Measurements from ENCODE around the gene PSENEN.
A peak's percentile ranks its signal among the peaks of the same experiment; 100 is the strongest.

The PSENEN gene

DNA sequence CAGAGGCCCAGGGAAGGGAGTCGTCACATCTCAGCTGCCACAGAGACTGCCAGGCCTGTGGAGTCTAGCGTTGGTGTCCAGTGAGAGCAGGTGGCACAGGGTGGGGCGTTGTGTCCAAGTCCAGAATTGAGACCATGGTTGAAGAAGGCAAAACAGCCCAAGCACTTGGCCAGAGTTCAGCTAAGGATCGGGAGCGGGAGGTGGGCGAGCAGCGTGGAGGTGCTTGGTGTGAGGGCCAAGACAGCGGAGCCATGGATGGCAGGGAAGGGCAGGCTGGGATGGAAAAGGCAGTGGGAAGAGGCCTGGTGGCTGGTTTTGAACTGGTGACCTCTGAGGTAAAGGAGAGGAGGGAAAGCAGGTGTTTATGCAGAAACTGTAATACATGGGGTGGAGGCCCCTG lies 11.2 kb upstream of the PSENEN start:
- DNase-seq, result no peak

DNA sequence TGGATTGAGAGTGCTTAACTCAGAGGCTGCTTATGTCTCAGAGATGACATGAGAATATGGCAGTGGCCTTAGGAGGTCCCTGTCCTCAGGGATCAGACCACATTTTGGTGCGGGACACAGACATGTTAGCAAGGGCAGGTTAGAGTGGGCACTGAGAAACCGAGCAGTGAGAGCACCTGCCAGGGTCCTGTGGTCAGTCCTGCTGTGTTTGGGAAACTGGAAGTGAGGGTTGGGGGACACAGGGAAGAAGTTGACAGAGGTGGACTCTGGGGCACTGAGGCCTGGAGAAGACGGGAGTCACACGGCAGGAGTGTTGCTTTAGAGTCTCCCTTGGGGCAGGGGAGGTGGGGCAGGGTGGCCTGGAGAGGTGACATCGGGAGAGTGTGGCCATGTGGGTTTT lies 10.6 kb upstream of the PSENEN start:
- DNase-seq, result no peak

DNA sequence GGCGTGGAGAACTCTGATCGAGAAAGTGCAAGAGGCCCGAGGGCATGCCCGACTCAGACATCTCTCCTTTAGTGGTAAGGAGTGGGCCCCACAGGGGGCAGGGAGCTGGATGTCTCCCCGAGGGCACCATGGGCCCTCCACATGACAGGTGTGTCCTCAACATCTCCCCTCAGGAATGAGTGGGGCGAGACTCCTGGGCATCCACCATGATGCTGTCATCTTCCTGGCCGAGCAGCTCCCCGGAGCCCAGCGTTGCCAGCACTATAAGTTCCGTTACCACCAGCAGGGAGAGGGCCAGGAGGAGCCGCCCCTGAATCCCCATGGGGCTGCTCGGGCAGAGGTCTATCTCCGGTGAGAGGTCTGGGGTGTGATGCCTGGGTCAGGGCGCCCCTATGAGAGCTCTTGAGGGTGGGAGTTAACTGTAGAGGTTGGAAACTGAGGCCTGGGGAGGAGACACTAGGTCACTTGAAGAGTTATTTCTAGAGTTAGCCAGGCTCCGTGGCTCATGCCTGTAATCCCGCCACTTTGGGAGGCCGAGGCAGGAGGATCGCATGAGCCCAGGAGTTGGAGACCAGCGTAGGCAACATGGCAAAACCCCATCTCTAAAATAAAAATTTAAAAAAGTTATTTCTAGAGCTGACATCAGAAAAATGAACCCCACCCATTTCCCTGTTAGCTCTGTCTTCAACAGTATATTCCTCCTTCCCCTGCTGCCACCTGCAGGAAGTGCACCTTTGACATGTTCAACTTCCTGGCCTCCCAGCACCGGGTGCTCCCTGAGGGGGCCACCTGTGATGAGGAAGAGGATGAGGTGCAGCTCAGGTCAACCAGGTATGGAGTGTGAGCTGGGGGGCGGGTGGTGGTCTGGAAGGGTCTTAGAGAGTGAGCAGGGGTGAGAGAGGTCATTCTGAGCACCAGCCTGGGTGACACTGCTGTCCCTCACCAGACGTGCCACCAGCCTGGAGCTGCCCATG lies 8.3 kb upstream of the PSENEN start:
- DNase-seq, result peak; percentile 36

GRCh38 chr19:35738021-35738886 lies 7.2 kb upstream of the PSENEN start:
- DNase-seq, result no peak

GRCh38 chr19:35738887-35739229 lies 6.6 kb upstream of the PSENEN start:
- DNase-seq, result no peak

- DNase-seq, result no peak
These were observed 6.0 kb upstream of the PSENEN start for GRCh38 chr19:35739275-35740107.

DNA sequence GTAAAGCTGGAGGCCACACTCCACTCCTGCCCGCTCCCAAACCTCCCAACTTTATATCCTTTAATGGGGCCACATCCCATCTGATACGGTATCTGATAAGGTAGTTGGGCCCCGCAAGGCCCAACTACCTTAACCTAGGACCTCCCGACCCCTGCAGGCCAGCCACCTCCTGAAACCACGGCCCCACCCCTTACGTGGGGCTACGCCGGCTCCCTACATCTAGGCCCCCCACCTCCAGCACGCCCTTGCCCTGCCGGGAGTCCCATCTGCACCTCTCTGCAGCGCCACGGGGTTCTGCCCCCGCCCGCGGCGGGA lies 5.4 kb upstream of the PSENEN start:
- DNase-seq, result no peak

DNA sequence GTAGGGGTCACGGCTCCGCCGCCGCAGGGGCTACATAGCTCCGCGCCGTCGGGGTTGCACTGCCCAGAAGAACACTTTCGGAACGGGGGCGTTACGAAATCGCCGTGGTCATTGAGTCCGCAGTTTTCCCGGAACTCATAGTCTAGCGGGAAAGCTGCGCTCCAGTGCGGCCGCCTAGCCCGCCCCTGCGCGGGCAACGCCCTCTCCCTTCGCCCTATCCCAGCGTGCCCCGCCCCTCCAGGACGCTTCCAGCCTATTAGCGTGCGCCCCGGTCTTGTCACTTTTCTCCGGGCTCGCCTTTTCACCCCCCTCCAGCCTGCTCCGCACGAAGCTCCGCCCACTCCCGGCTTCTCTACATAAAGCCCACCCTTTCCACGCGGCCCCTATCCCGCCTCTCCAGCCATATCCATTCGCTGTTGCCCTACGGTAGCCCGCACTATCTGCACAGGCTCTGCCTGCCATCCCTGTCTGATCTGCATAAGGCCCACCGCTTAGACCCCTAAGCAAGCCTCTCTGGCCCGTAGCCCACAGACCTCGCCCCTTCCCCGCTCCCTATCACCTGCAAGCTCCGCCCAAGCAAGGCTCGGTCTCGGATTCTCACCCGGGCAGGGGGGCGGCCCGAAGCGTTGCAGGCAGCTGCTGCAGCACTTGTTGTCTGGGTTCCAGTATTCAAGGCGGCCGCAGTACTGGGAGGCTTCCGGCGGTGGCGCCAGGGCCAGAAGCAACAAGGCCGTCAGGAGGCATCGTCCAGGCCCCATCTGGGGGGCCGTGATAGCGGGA lies 4.8 kb upstream of the PSENEN start:
- peak; percentile 95 for DNase-seq

GRCh38 chr19:35741203-35741515 lies 4.3 kb upstream of the PSENEN start:
- DNase-seq, result no peak

- DNase-seq, result peak; percentile 81
These were observed 3.2 kb upstream of the PSENEN start, which contains the start of gene IGFLR1 for GRCh38 chr19:35742121-35742724. TSS of gene IGFLR1 (minus strand) at chr19:35742452. CDS start at chr19:35741180, 1,272 bp downstream.

- DNase-seq, result no peak
These were observed 1.6 kb upstream of the PSENEN start for GRCh38 chr19:35743640-35744429.

GRCh38 chr19:35744430-35745327 lies 772 bp upstream of the PSENEN start:
- peak; percentile 96 for DNase-seq

DNA sequence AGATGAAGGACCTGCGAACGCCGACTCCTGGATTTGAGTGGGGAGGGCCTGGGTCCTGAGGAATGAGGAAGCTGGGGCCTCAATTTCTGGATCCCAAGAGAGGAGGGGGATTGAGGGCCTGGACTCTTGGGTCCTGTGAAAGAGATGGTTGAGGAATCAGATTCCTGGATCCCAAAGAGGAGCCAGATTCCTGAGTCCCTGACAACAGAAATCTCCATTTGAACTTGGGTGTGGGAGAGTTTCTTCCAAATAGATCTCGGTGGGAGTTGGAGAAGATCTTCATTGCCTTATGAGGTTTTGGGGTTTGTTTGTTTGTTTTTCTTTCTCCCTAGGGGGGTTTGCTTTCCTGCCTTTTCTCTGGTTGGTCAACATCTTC lies 624 bp downstream of the PSENEN start:
- no peak for DNase-seq

DNA sequence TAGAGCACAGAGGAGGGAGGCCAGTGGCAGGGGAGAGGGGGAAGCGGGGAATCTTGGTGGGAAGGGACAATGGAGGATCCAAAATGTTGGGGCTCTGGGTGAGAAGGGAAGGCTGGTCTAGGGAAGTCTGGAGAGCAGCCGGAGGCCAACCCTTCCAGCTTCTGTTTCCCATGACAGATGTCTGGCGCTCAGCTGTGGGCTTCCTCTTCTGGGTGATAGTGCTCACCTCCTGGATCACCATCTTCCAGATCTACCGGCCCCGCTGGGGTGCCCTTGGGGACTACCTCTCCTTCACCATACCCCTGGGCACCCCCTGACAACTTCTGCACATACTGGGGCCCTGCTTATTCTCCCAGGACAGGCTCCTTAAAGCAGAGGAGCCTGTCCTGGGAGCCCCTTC lies 1.1 kb downstream of the PSENEN start:
- no peak for DNase-seq

- peak; percentile 99 for DNase-seq
These were observed 2.9 kb downstream of the PSENEN start, which contains the start of gene LIN37 for GRCh38 chr19:35748106-35749020. TSS of gene LIN37 (plus strand) at chr19:35748576. CDS start at chr19:35748725, 149 bp downstream.

DNA sequence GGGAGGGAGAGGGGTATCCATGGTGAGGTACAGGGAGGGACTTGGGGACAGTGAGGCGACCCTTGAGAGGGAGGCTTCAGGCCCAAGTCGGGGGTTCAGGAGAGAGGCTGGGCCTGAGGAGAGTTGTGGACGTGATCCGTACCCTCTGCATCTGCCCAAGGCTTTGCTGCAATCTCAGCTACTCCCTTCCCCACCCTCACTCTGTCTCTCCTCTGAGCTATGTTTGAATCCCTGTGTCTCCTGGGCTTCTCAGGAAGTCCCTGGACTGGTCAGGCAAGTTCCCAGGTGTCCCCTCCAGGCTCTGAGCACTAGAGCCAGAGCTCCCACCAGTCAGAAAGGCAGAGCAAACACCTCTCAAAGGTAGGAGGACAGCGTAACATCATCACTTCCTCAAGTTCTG lies 4.7 kb downstream of the PSENEN start:
- DNase-seq, result no peak

DNA sequence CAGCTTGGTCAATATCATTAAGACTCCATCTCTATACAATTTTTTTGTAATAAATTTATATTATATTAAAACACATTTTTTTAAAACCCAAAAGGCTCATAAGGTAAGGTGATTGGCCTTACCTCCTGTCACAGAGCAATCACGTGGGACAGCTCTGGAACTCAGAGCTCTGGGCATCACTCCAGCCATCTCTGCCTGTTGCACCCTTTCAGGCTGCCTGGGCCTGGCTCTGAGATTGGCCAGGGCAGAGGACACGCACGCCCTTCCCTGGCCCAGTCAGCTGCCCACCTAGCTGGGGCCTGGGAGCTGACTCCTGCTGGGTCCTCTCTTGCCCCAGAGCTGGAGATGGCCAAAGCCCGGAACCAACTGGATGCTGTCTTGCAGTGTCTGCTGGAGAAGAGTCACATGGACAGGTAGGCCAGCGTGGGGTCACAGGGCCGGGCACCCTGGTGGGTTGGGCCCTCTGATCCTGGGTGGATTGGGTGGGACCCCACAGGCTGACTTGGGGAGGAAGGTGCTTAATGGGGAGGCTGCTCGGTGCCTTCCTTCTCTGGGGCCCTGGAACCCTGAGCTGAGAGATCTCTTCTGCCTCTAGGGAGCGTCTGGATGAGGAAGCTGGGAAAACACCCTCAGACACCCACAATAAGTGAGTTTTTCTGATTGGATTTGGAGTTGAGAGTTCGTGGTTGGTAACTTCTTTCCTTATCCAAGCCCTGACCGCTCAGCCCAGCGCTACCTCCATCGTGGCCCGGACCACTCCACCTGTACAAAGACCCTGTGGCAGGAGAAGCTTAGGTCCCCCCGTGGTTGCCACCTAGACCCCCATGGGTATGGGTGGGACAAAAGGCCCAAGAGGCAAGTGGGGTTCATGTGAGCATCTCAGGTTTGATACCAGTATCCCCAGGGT lies 6.6 kb downstream of the PSENEN start:
- DNase-seq, result no peak
